ENCODE results near the gene AGPS.

Gene AGPS

DNA sequence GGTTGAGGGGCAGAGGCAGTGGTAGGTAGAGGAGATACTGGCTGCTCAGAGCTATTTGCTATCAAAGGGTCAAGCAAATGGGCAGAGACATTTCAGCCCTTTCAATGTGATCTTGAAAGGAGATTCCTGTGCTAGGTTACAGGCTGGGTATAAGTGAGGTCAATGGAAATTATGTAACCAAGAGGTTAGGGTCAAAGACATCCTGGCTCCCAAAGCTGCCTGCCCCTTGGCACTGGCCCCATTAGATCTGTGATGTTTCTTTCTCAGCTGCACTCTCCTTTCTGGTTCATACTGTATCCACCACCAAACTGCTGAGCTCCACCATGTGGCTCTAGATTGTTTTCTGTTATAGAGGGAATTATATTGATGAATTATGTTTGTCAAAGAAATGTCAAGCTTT is 200.4 kb downstream of the AGPS start:
- DNase-seq (ENCODE audit: low read depth), result no peak

DNA sequence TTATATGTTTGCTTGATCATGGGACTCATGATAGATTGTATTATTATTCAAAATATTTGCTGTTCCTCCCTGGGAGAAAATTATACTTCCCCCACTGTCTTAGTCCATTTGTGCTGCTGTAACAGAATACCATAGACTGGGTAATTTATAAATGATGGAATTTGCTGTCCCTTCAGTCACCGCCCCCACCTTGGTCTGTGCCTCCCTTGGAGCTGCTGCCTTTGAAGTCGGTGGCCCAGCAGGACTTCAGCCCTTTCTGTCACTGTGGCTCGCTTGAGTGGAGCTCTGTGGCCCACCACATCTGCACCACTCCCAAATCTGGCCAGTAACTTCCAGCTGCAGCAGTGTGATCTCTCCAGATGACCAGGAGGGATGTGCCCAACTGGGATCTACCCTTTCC is 200.8 kb downstream of the AGPS start:
- DNase-seq (ENCODE audit: low read depth), result no peak
